DOHH2 (cell line): ENCODE results near the gene NUP62.

Experiments
- CTCF ChIP-seq: fragments of 200-600 bp; sonication (generic); IDR thresholded peaks from one replicate; pipeline ENCODE4 v1.5.1; 2014; ENCODE audit warnings: antibody characterized with exemption, mild to moderate bottlenecking, low read depth, low read length; ENCODE audit not compliant: poor library complexity, severe bottlenecking
- EZH2phosphoT487 ChIP-seq: fragments of 200-600 bp; sonication (generic); IDR thresholded peaks from 2 replicates; pipeline ENCODE4 v1.6.1; 2017; ENCODE audit warnings: borderline replicate concordance, mild to moderate bottlenecking, antibody characterized with exemption, low read length, moderate library complexity, mixed read lengths

GRCh38 chr19:49940482-49940791 lies 11.1 kb upstream of the NUP62 start:
- TF ChIP-seq CTCF (peak; percentile 14), EZH2phosphoT487 (no peak)
